GM12878 (cell line): ENCODE measurements around the gene CFHR5.

Experiments
- FOXM1 ChIP-seq: IDR thresholded peaks from 2 replicates; pipeline ENCODE4 v1.6.1; 2012; ENCODE audit warnings: low read depth, mild to moderate bottlenecking, inconsistent platforms, low read length, moderate library complexity
- HCFC1 ChIP-seq: fragments of 150-350 bp; IDR thresholded peaks from 2 replicates; pipeline ENCODE4 v1.6.1; 2014; ENCODE audit warnings: low read length
- TF ChIP-seq, protein P1 (sequence below): fragments of 450-650 bp; IDR thresholded peaks from 2 replicates; pipeline ENCODE4 v1.6.1; 2017; ENCODE audit warnings: mild to moderate bottlenecking, moderate library complexity

DNA sequence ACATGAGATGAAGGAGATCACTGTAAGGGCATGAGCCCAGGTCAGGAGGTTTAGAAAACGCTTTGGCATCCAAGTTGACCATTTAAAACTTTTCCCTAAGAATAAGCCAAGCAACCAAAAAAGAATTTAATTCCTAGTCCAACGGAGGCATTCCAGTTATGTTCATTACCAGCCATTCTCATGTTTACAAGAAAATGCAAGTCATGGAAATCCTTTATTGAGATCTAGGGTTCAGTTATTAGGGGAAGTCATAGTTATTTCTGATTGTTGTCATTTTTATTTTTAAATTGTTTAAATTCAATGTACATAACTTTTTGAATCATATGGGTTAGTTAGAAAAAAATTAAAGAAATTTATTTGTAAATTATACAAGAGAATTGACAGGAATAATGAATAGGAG lies 24.5 kb downstream of the CFHR5 start:
- TF ChIP-seq HCFC1 (no peak), FOXM1 (no peak)
- TF ChIP-seq, protein P1, sequence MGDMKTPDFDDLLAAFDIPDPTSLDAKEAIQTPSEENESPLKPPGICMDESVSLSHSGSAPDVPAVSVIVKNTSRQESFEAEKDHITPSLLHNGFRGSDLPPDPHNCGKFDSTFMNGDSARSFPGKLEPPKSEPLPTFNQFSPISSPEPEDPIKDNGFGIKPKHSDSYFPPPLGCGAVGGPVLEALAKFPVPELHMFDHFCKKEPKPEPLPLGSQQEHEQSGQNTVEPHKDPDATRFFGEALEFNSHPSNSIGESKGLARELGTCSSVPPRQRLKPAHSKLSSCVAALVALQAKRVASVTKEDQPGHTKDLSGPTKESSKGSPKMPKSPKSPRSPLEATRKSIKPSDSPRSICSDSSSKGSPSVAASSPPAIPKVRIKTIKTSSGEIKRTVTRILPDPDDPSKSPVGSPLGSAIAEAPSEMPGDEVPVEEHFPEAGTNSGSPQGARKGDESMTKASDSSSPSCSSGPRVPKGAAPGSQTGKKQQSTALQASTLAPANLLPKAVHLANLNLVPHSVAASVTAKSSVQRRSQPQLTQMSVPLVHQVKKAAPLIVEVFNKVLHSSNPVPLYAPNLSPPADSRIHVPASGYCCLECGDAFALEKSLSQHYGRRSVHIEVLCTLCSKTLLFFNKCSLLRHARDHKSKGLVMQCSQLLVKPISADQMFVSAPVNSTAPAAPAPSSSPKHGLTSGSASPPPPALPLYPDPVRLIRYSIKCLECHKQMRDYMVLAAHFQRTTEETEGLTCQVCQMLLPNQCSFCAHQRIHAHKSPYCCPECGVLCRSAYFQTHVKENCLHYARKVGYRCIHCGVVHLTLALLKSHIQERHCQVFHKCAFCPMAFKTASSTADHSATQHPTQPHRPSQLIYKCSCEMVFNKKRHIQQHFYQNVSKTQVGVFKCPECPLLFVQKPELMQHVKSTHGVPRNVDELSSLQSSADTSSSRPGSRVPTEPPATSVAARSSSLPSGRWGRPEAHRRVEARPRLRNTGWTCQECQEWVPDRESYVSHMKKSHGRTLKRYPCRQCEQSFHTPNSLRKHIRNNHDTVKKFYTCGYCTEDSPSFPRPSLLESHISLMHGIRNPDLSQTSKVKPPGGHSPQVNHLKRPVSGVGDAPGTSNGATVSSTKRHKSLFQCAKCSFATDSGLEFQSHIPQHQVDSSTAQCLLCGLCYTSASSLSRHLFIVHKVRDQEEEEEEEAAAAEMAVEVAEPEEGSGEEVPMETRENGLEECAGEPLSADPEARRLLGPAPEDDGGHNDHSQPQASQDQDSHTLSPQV: no peak
